Memory B cell (primary cell): Measurements from ENCODE around the gene HIBADH.
"Not testable (repeated sequence)": the region's sequence is repeated elsewhere in the genome, so short reads cannot be mapped to it uniquely, and the experiment has no call there.

Experiments used
- ATAC-seq: fragments of 150-1000 bp; cut with Tn5 transposase; 2 replicates; pipeline ENCODE4 v1.10.0; 2021; ENCODE audit warnings: low read depth, mild to moderate bottlenecking, moderate library complexity
- DNase-seq, 2 donors: peaks; one replicate each; pipeline ENCODE4 v3.0.0; 2022; ENCODE audit warnings: low spot score in 2 of 2
- H3K27ac Mint-ChIP-seq: one replicate; pipeline ENCODE4 v1.8.0; 2022; ENCODE audit warnings: mild to moderate bottlenecking, moderate library complexity, mixed read lengths
- H3K27me3 Mint-ChIP-seq: one replicate; pipeline ENCODE4 v1.8.0; 2022; ENCODE audit warnings: mixed read lengths
- H3K36me3 Mint-ChIP-seq: one replicate; pipeline ENCODE4 v1.8.0; 2022; ENCODE audit warnings: mild to moderate bottlenecking, mixed read lengths
- H3K4me1 Mint-ChIP-seq: one replicate; pipeline ENCODE4 v1.8.0; 2022; ENCODE audit warnings: mixed read lengths
- H3K4me3 Mint-ChIP-seq: one replicate; pipeline ENCODE4 v1.8.0; 2022; ENCODE audit warnings: mild to moderate bottlenecking, moderate library complexity, mixed read lengths
- H3K9me3 Mint-ChIP-seq: one replicate; pipeline ENCODE4 v1.8.0; 2022; ENCODE audit warnings: mixed read lengths

HIBADH gene

GRCh38 chr7:27586825-27587224, 75.9 kb downstream of the HIBADH start:
- no peaks in the 10 kb centered on the region for H3K9me3 Mint-ChIP-seq
- DNase-seq (peak; percentile 18 to 26), ATAC-seq (peak; percentile 93)
- H3K27ac Mint-ChIP-seq: no peak overlapping the region
- peak overlapping the region; percentile 15 for H3K4me3 Mint-ChIP-seq
- H3K27me3 Mint-ChIP-seq: peaks cover 4% of the 10 kb centered on the region
- H3K36me3 Mint-ChIP-seq: peaks cover 3% of the 10 kb centered on the region
- H3K4me1 Mint-ChIP-seq: peaks cover 14% of the 10 kb centered on the region

- H3K27me3 Mint-ChIP-seq: peaks cover 4% of the 10 kb centered on the region
- no peak overlapping the region for H3K27ac Mint-ChIP-seq
- H3K4me1 Mint-ChIP-seq: peaks cover 14% of the 10 kb centered on the region
Measured at GRCh38 chr7:27585781-27586447, 76.8 kb downstream of the HIBADH start.

GRCh38 chr7:27581906-27582305, 80.8 kb downstream of the HIBADH start:
- H3K27ac Mint-ChIP-seq: no peak overlapping the region
- peaks cover 4% of the 10 kb centered on the region for H3K4me1 Mint-ChIP-seq
- no peak for DNase-seq
- peaks cover 2% of the 10 kb centered on the region for H3K27me3 Mint-ChIP-seq
- no peak overlapping the region for H3K4me3 Mint-ChIP-seq
- no peak for ATAC-seq
- peaks cover 2% of the 10 kb centered on the region for H3K36me3 Mint-ChIP-seq
- H3K9me3 Mint-ChIP-seq: no peaks in the 10 kb centered on the region

More at GRCh38 chr7:27585781-27586447, 76.8 kb downstream of the HIBADH start:
- no peak for ATAC-seq
- DNase-seq: no peak
- H3K4me3 Mint-ChIP-seq: no peak overlapping the region
- peaks cover 2% of the 10 kb centered on the region for H3K36me3 Mint-ChIP-seq
- H3K9me3 Mint-ChIP-seq: no peaks in the 10 kb centered on the region

GRCh38 chr7:27581119-27581518, 81.6 kb downstream of the HIBADH start:
- ATAC-seq: no peak
- H3K36me3 Mint-ChIP-seq: peaks cover 2% of the 10 kb centered on the region
- H3K9me3 Mint-ChIP-seq: no peaks in the 10 kb centered on the region
- peaks cover under 1% of the 10 kb centered on the region for H3K27me3 Mint-ChIP-seq
- H3K4me1 Mint-ChIP-seq: no peaks in the 10 kb centered on the region
- H3K27ac Mint-ChIP-seq: no peak overlapping the region
- DNase-seq: no peak
- H3K4me3 Mint-ChIP-seq: no peak overlapping the region

- no peaks in the 10 kb centered on the region for H3K27me3 Mint-ChIP-seq
Measured at GRCh38 chr7:27579565-27579964, 83.1 kb downstream of the HIBADH start.

GRCh38 chr7:27578169-27578568, 84.5 kb downstream of the HIBADH start:
- H3K27me3 Mint-ChIP-seq, H3K4me1 Mint-ChIP-seq, H3K4me3 Mint-ChIP-seq, H3K9me3 Mint-ChIP-seq, H3K36me3 Mint-ChIP-seq, ATAC-seq, DNase-seq, H3K27ac Mint-ChIP-seq: not testable (repeated sequence)

More at GRCh38 chr7:27579565-27579964, 83.1 kb downstream of the HIBADH start:
- ATAC-seq (no peak), DNase-seq (no peak)
- Mint-ChIP-seq H3K4me3 (no peak overlapping the region), H3K36me3 (peaks cover 5% of the 10 kb centered on the region), H3K4me1 (no peaks in the 10 kb centered on the region), H3K9me3 (no peaks in the 10 kb centered on the region), H3K27ac (no peak overlapping the region)

- no peak overlapping the region for H3K4me3 Mint-ChIP-seq
- peaks cover 9% of the 10 kb centered on the region for H3K36me3 Mint-ChIP-seq
- H3K27me3 Mint-ChIP-seq: no peaks in the 10 kb centered on the region
- no peak overlapping the region for H3K27ac Mint-ChIP-seq
- DNase-seq (peak in 1 of 2 donors; percentile 15), ATAC-seq (no peak)
- no peaks in the 10 kb centered on the region for H3K4me1 Mint-ChIP-seq
- no peaks in the 10 kb centered on the region for H3K9me3 Mint-ChIP-seq
Measured at GRCh38 chr7:27576360-27576944, 86.2 kb downstream of the HIBADH start.

GRCh38 chr7:27575613-27576012, 87.1 kb downstream of the HIBADH start:
- no peak overlapping the region for H3K4me3 Mint-ChIP-seq
- peaks cover 2% of the 10 kb centered on the region for H3K9me3 Mint-ChIP-seq
- peaks cover 10% of the 10 kb centered on the region for H3K36me3 Mint-ChIP-seq
- no peak overlapping the region for H3K27ac Mint-ChIP-seq
- no peaks in the 10 kb centered on the region for H3K27me3 Mint-ChIP-seq
- ATAC-seq (no peak), DNase-seq (no peak)
- no peaks in the 10 kb centered on the region for H3K4me1 Mint-ChIP-seq

- ATAC-seq (no peak), DNase-seq (no peak)
- H3K4me3 Mint-ChIP-seq: no peak overlapping the region
- no peak overlapping the region for H3K27ac Mint-ChIP-seq
- peaks cover 8% of the 10 kb centered on the region for H3K9me3 Mint-ChIP-seq
- no peaks in the 10 kb centered on the region for H3K27me3 Mint-ChIP-seq
- H3K36me3 Mint-ChIP-seq: peaks cover 29% of the 10 kb centered on the region
- no peaks in the 10 kb centered on the region for H3K4me1 Mint-ChIP-seq
Measured at GRCh38 chr7:27569106-27569505, 93.6 kb downstream of the HIBADH start.

GRCh38 chr7:27567266-27567665, 95.4 kb downstream of the HIBADH start:
- no peak overlapping the region for H3K27ac Mint-ChIP-seq
- H3K27me3 Mint-ChIP-seq: no peaks in the 10 kb centered on the region
- H3K9me3 Mint-ChIP-seq: peaks cover 8% of the 10 kb centered on the region
- DNase-seq (no peak), ATAC-seq (no peak)
- H3K36me3 Mint-ChIP-seq: peaks cover 28% of the 10 kb centered on the region
- no peaks in the 10 kb centered on the region for H3K4me1 Mint-ChIP-seq
- H3K4me3 Mint-ChIP-seq: no peak overlapping the region

- Mint-ChIP-seq H3K27me3 (no peaks in the 10 kb centered on the region), H3K36me3 (peaks cover 22% of the 10 kb centered on the region), H3K4me3 (no peak overlapping the region), H3K27ac (no peak overlapping the region), H3K4me1 (no peaks in the 10 kb centered on the region), H3K9me3 (peaks cover 6% of the 10 kb centered on the region)
- DNase-seq (no peak), ATAC-seq (no peak)
Measured at GRCh38 chr7:27564881-27565482, 97.7 kb downstream of the HIBADH start.

GRCh38 chr7:27560706-27561235, 101.9 kb downstream of the HIBADH start:
- no peaks in the 10 kb centered on the region for H3K4me1 Mint-ChIP-seq
- DNase-seq (no peak), ATAC-seq (no peak)
- H3K9me3 Mint-ChIP-seq: peaks cover 5% of the 10 kb centered on the region
- no peaks in the 10 kb centered on the region for H3K27me3 Mint-ChIP-seq
- H3K36me3 Mint-ChIP-seq: peaks cover 10% of the 10 kb centered on the region
- H3K4me3 Mint-ChIP-seq: no peak overlapping the region
- H3K27ac Mint-ChIP-seq: no peak overlapping the region

GRCh38 chr7:27555670-27556069, 107.0 kb downstream of the HIBADH start:
- Mint-ChIP-seq H3K4me3 (no peak overlapping the region), H3K27ac (no peak overlapping the region), H3K4me1 (no peaks in the 10 kb centered on the region), H3K36me3 (peaks cover 2% of the 10 kb centered on the region), H3K9me3 (peaks cover 2% of the 10 kb centered on the region), H3K27me3 (no peaks in the 10 kb centered on the region)
- ATAC-seq (no peak), DNase-seq (no peak)

GRCh38 chr7:27554826-27555225, 107.9 kb downstream of the HIBADH start:
- ATAC-seq (no peak), DNase-seq (no peak)
- Mint-ChIP-seq H3K9me3 (peaks cover 2% of the 10 kb centered on the region), H3K27ac (no peak overlapping the region), H3K4me1 (no peaks in the 10 kb centered on the region), H3K27me3 (no peaks in the 10 kb centered on the region), H3K4me3 (no peak overlapping the region), H3K36me3 (peaks cover 2% of the 10 kb centered on the region)
